Liver (tissue), 9 donors: ENCODE measurements around the gene UMAD1. TPM values are rescaled to one million over a fixed set of nuclear protein-coding genes. Genes with fewer than 3 reads are reported as not detected.

Source experiments
- DNase-seq: peaks from one replicate; pipeline ENCODE4 v3.0.0-alpha.2; 2017; ENCODE audit warnings: low spot score
- H3K27ac ChIP-seq, 2 donors: one replicate each; pipeline ENCODE4 v1.7.0; 2013; ENCODE audit warnings: inconsistent platforms in 2 of 2, low read length in 2 of 2, control low read depth in 1 of 2, low read depth in 1 of 2, mild to moderate bottlenecking in 1 of 2
- H3K27me3 ChIP-seq, 4 donors: one replicate each; pipeline versions ENCODE4 v1.6.1 to v1.7.0; 2013; ENCODE audit warnings: low read length in 3 of 4, inconsistent platforms in 1 of 4, mild to moderate bottlenecking in 1 of 4, moderate library complexity in 1 of 4; ENCODE audit not compliant: control insufficient read depth in 4 of 4, insufficient read depth in 4 of 4
- H3K36me3 ChIP-seq, 4 donors: one replicate each; pipeline versions ENCODE4 v1.6.1 to v1.7.0; 2013; ENCODE audit warnings: low read length in 3 of 4, mild to moderate bottlenecking in 3 of 4, low read depth in 1 of 4, moderate library complexity in 1 of 4; ENCODE audit not compliant: control insufficient read depth in 4 of 4, insufficient read depth in 3 of 4
- H3K4me1 ChIP-seq, 4 donors: one replicate each; pipeline versions ENCODE4 v1.6.1 to v1.7.0; 2013; ENCODE audit warnings: low read length in 3 of 4, mild to moderate bottlenecking in 3 of 4, moderate library complexity in 1 of 4; ENCODE audit not compliant: control insufficient read depth in 4 of 4, insufficient read depth in 4 of 4
- H3K4me3 ChIP-seq, 3 donors: one replicate each; pipeline versions ENCODE4 v1.6.1 to v1.7.0; 2013; ENCODE audit warnings: low read length in 3 of 3, control low read depth in 1 of 3, low read depth in 1 of 3, mild to moderate bottlenecking in 1 of 3
- H3K9ac ChIP-seq, 2 donors: one replicate each; pipeline ENCODE4 v1.7.0; 2013; ENCODE audit warnings: low read length in 2 of 2, mild to moderate bottlenecking in 2 of 2, moderate library complexity in 2 of 2, control low read depth in 1 of 2, low read depth in 1 of 2
- H3K9me3 ChIP-seq, 4 donors: one replicate each; pipeline versions ENCODE4 v1.6.1 to v1.7.0; 2013; ENCODE audit warnings: low read length in 3 of 4; ENCODE audit not compliant: control insufficient read depth in 4 of 4
- ATF3 ChIP-seq: IDR thresholded peaks from 2 replicates; pipeline ENCODE4 v1.6.1; 2016; ENCODE audit warnings: antibody characterized with exemption
- CTCF ChIP-seq: fragments of 150-350 bp; IDR thresholded peaks from 2 replicates; pipeline ENCODE4 v1.5.1; 2017; ENCODE audit warnings: improper control_type of control experiment, low read depth, low read length; ENCODE audit not compliant: missing input control
- EGR1 ChIP-seq, 2 donors: IDR thresholded peaks; 2 replicates each; pipeline ENCODE4 v1.6.1; 2016 to 2018; ENCODE audit warnings: antibody characterized with exemption in 2 of 2, low read depth in 2 of 2
- FOXA1 ChIP-seq: IDR thresholded peaks from 2 replicates; pipeline ENCODE4 v1.6.1; 2016; ENCODE audit warnings: antibody characterized with exemption
- FOXA2 ChIP-seq: IDR thresholded peaks from 2 replicates; pipeline ENCODE4 v1.6.1; 2016; ENCODE audit warnings: antibody characterized with exemption
- GABPA ChIP-seq, 2 donors: IDR thresholded peaks in 1 of 2; conservative IDR thresholded peaks in 1 of 2; 2 replicates each; pipeline ENCODE4 v1.6.1; 2016; ENCODE audit warnings: antibody characterized with exemption in 2 of 2, mild to moderate bottlenecking in 1 of 2, moderate library complexity in 1 of 2
- HNF4A ChIP-seq, 2 donors: conservative IDR thresholded peaks; 2 replicates each; pipeline ENCODE4 v1.6.1; 2016; ENCODE audit warnings: antibody characterized with exemption in 2 of 2, mild to moderate bottlenecking in 2 of 2
- HNF4G ChIP-seq: IDR thresholded peaks from 2 replicates; pipeline ENCODE4 v1.6.1; 2016; ENCODE audit warnings: antibody characterized with exemption
- JUND ChIP-seq, 2 donors: IDR thresholded peaks; 2 replicates each; pipeline ENCODE4 v1.6.1; 2016; ENCODE audit warnings: antibody characterized with exemption in 2 of 2
- NR2F2 ChIP-seq: IDR thresholded peaks from 2 replicates; pipeline ENCODE4 v1.6.1; 2016; ENCODE audit warnings: antibody characterized with exemption
- RAD21 ChIP-seq, 2 donors: IDR thresholded peaks; 2 replicates each; pipeline ENCODE4 v1.6.1; 2016; ENCODE audit warnings: antibody characterized with exemption in 2 of 2, mild to moderate bottlenecking in 2 of 2
- REST ChIP-seq: IDR thresholded peaks from 2 replicates; pipeline ENCODE4 v1.6.1; 2016; ENCODE audit warnings: antibody characterized with exemption, mild to moderate bottlenecking
- RXRA ChIP-seq, 2 donors: IDR thresholded peaks; 2 replicates each; pipeline ENCODE4 v1.6.1; 2017 to 2018; ENCODE audit warnings: antibody characterized with exemption in 2 of 2, mild to moderate bottlenecking in 1 of 2
- SP1 ChIP-seq: IDR thresholded peaks from 2 replicates; pipeline ENCODE4 v1.6.1; 2018; ENCODE audit warnings: antibody characterized with exemption, mild to moderate bottlenecking
- TAF1 ChIP-seq: conservative IDR thresholded peaks from 2 replicates; pipeline ENCODE4 v1.6.1; 2016; ENCODE audit warnings: antibody characterized with exemption, mild to moderate bottlenecking
- YY1 ChIP-seq: IDR thresholded peaks from 2 replicates; pipeline ENCODE4 v1.6.1; 2016; ENCODE audit warnings: antibody characterized with exemption, mild to moderate bottlenecking
- ZBTB33 ChIP-seq: IDR thresholded peaks from 2 replicates; pipeline ENCODE4 v1.6.1; 2016; ENCODE audit warnings: antibody characterized with exemption
- WGBS: extraction: QIAGEN DNeasy Blood & Tissue Kit; methylation state at CpG from one replicate; pipeline ENCODE4 v1.1.7; 2013; 5-methylcytosine and 5-hydroxymethylcytosine counted together
- polyA plus RNA-seq, 2 donors: library from polyadenylated mRNA; stranded (reverse) in 1 of 2; unstranded in 1 of 2; fragments of 200-250 nt in 1 of 2; fragments of >200 nt in 1 of 2; fragmentation: Nextera tagmentation in 1 of 2; extraction: Ambion mirVana in 1 of 2; gene quantifications; one replicate each; pipeline versions ENCODE4 v1.2.1 to v1.2.3, GENCODE V29; 2013 to 2015
- total RNA-seq, 2 donors: library from RNA; depleted of rRNA; stranded (reverse); fragments of >200 nt; gene quantifications; one replicate each; pipeline ENCODE4 v1.2.3, GENCODE V29; 2014
- donor health status: healthy.
- donor health status: healthy.
- donor health status: healthy.
- donor health status: healthy.
- donor health status: healthy.

The UMAD1 gene
- total and polyA plus RNA-seq, 4 donors, result 5.9 to 12.2 (median 7.9) TPM

- 99% methylated on average over 2 of the region's 2 CpGs for WGBS
- no peak for DNase-seq
- no peak overlapping the region for H3K27ac ChIP-seq
Measured at GRCh38 chr7:7907306-7907705, 266.8 kb downstream of the UMAD1 start.

GRCh38 chr7:7908622-7909145, 268.1 kb downstream of the UMAD1 start:
- Histone ChIP-seq H3K27ac (no peak overlapping the region), H3K27me3 (no peaks in the 10 kb centered on the region), H3K36me3 (no peaks in the 10 kb centered on the region), H3K9ac (no peak overlapping the region), H3K9me3 (no peaks in the 10 kb centered on the region), H3K4me3 (no peak overlapping the region), H3K4me1 (peaks cover 0 to 6% (median 2%) of the 10 kb centered on the region in 4 donors)
- no peak for DNase-seq
- 65% methylated on average over 3 of the region's 3 CpGs for WGBS
- TF ChIP-seq FOXA2 (no peak), SP1 (no peak), ATF3 (no peak), ZBTB33 (no peak), NR2F2 (no peak), REST (no peak), GABPA (IDR thresholded peaks at IDR 0.05 in 1 of 2, conservative IDR thresholded peaks at IDR 0.05 in 1 of 2) (no peak), EGR1 (IDR thresholded peaks at IDR 0.05; ENCODE audit: low read depth in 2 of 2) (no peak), YY1 (no peak), JUND (IDR thresholded peaks at IDR 0.05) (no peak), TAF1 (no peak), CTCF (no peak), FOXA1 (no peak), HNF4A (conservative IDR thresholded peaks at IDR 0.05) (no peak), HNF4G (no peak), RAD21 (IDR thresholded peaks at IDR 0.05) (no peak), RXRA (IDR thresholded peaks at IDR 0.05) (no peak)

More at GRCh38 chr7:7907306-7907705, 266.8 kb downstream of the UMAD1 start:
- no peak for TF ChIP-seq TAF1
- H3K4me1 ChIP-seq, result peaks cover 0 to 1% (median 0%) of the 10 kb centered on the region in 4 donors
- H3K27me3 ChIP-seq, result no peaks in the 10 kb centered on the region
- H3K36me3 ChIP-seq, result no peaks in the 10 kb centered on the region
- H3K9ac ChIP-seq, result no peak overlapping the region
- no peak overlapping the region for H3K4me3 ChIP-seq
- no peaks in the 10 kb centered on the region for H3K9me3 ChIP-seq
